Osteoblast (primary cell): ENCODE measurements around the gene VPS13A. TPM values are rescaled to one million over a fixed set of nuclear protein-coding genes. Genes with fewer than 3 reads are reported as not detected.
"Not testable (repeated sequence)": the region's sequence is repeated elsewhere in the genome, so short reads cannot be mapped to it uniquely, and the experiment has no call there.

Experiments used
- DNase-seq: peaks from one replicate; pipeline ENCODE4 v3.0.0; 2011; ENCODE audit warnings: low spot score, mixed read lengths; ENCODE audit not compliant: insufficient read length; ENCODE audit errors: missing footprints
- H2AFZ ChIP-seq: 2 replicates; pipeline ENCODE4 v1.6.0; 2011; ENCODE audit warnings: mild to moderate bottlenecking, low read length
- H3K27ac ChIP-seq: 2 replicates; pipeline ENCODE4 v1.5.1; 2011; ENCODE audit warnings: mild to moderate bottlenecking, low read depth, low read length, moderate library complexity
- H3K27me3 ChIP-seq: 2 replicates; pipeline ENCODE4 v1.6.0; 2012; ENCODE audit warnings: mild to moderate bottlenecking, control low read depth, inconsistent platforms, low read length, moderate library complexity; ENCODE audit not compliant: insufficient read depth
- H3K36me3 ChIP-seq: 2 replicates; pipeline ENCODE4 v1.5.1; 2011; ENCODE audit warnings: mild to moderate bottlenecking, low read length, control low read depth, moderate library complexity; ENCODE audit not compliant: insufficient read depth
- H3K4me1 ChIP-seq: 2 replicates; pipeline ENCODE4 v1.5.1; 2011; ENCODE audit warnings: mild to moderate bottlenecking, low read length, control low read depth, moderate library complexity; ENCODE audit not compliant: insufficient read depth
- H3K4me2 ChIP-seq: 2 replicates; pipeline ENCODE4 v1.6.0; 2011; ENCODE audit warnings: mild to moderate bottlenecking, low read length; ENCODE audit not compliant: insufficient read depth
- H3K4me3 ChIP-seq: fragments of 200-600 bp; sonication (generic); 3 replicates; pipeline ENCODE4 v1.5.1; 2012; ENCODE audit warnings: mild to moderate bottlenecking, low read length, inconsistent platforms; ENCODE audit not compliant: insufficient read depth
- H3K79me2 ChIP-seq: 2 replicates; pipeline ENCODE4 v1.6.0; 2012; ENCODE audit warnings: mild to moderate bottlenecking, low read length, control low read depth, inconsistent platforms; ENCODE audit not compliant: insufficient read depth
- H3K9me3 ChIP-seq: 2 replicates; pipeline ENCODE4 v1.5.1; 2011; ENCODE audit warnings: low read depth, low read length, control low read depth
- H4K20me1 ChIP-seq: 2 replicates; pipeline ENCODE4 v1.6.0; 2012; ENCODE audit warnings: mild to moderate bottlenecking, low read length, control low read depth; ENCODE audit not compliant: insufficient read depth
- CTCF ChIP-seq: IDR thresholded peaks from 2 replicates; pipeline ENCODE4 v1.5.1; 2011; ENCODE audit warnings: mild to moderate bottlenecking, low read depth, low read length, moderate library complexity; ENCODE audit errors: extremely low read depth
- total RNA-seq: library from RNA; depleted of rRNA; stranded (reverse); fragments of >200 nt; gene quantifications from 2 replicates; pipeline ENCODE4 v1.2.3, GENCODE V29; 2012

VPS13A gene
- total RNA-seq, 1 donor, result 60.4 TPM

- Histone ChIP-seq H3K27ac (no peak overlapping the region), H3K27me3 (no peaks in the 10 kb centered on the region), H3K4me2 (no peak overlapping the region), H3K4me1 (peaks cover 9% of the 10 kb centered on the region), H3K36me3 (no peaks in the 10 kb centered on the region), H4K20me1 (no peaks in the 10 kb centered on the region), H3K79me2 (no peaks in the 10 kb centered on the region), H3K9me3 (no peaks in the 10 kb centered on the region), H2AFZ (no peak overlapping the region), H3K4me3 (no peak overlapping the region)
- DNase-seq, result no peak
- TF ChIP-seq CTCF, result no peak
Observed at GRCh38 chr9:77438653-77439052, 261.3 kb downstream of the VPS13A start.

GRCh38 chr9:77440057-77440456 lies 262.7 kb downstream of the VPS13A start:
- Histone ChIP-seq H3K79me2 (no peaks in the 10 kb centered on the region), H2AFZ (peak overlapping the region; percentile 94), H3K27me3 (no peaks in the 10 kb centered on the region), H3K27ac (peak overlapping the region; percentile 14), H3K4me3 (peak overlapping the region; percentile 67), H3K4me1 (peaks cover 6% of the 10 kb centered on the region), H4K20me1 (no peaks in the 10 kb centered on the region), H3K4me2 (peak overlapping the region; percentile 80), H3K9me3 (no peaks in the 10 kb centered on the region), H3K36me3 (no peaks in the 10 kb centered on the region)
- peak; percentile 88 for DNase-seq
- TF ChIP-seq CTCF, result no peak

- not testable (repeated sequence) for DNase-seq, H3K27me3 ChIP-seq, H4K20me1 ChIP-seq, H2AFZ ChIP-seq, H3K4me2 ChIP-seq, H3K4me3 ChIP-seq, H3K4me1 ChIP-seq, H3K36me3 ChIP-seq, H3K79me2 ChIP-seq, H3K9me3 ChIP-seq, H3K27ac ChIP-seq
Observed at GRCh38 chr9:77441124-77441523, 263.8 kb downstream of the VPS13A start.

GRCh38 chr9:77442436-77442835 lies 265.1 kb downstream of the VPS13A start:
- Histone ChIP-seq H3K27me3 (no peaks in the 10 kb centered on the region), H3K4me1 (peaks cover 6% of the 10 kb centered on the region), H2AFZ (no peak overlapping the region), H4K20me1 (no peaks in the 10 kb centered on the region), H3K9me3 (no peaks in the 10 kb centered on the region), H3K27ac (no peak overlapping the region), H3K4me3 (no peak overlapping the region), H3K4me2 (no peak overlapping the region), H3K36me3 (no peaks in the 10 kb centered on the region), H3K79me2 (no peaks in the 10 kb centered on the region)
- no peak for DNase-seq
- TF ChIP-seq CTCF, result no peak
